SU-DHL-6 (cell line): Measurements from ENCODE around the gene ZNF644.

Experiments used
- EZH2phosphoT487 ChIP-seq: fragments of 200-600 bp; sonication (generic), shearing (Covaris generic); conservative IDR thresholded peaks from 2 replicates; pipeline ENCODE4 v1.6.1; 2018; ENCODE audit warnings: mild to moderate bottlenecking, antibody characterized with exemption, low read length, moderate library complexity, mixed read lengths
- TF ChIP-seq, protein P1 (sequence below): fragments of 200-600 bp; sonication (generic); IDR thresholded peaks from one replicate; pipeline ENCODE4 v1.5.1; 2017; ENCODE audit warnings: antibody characterized with exemption, mild to moderate bottlenecking, low read length, moderate library complexity; ENCODE audit not compliant: insufficient read depth, poor library complexity, severe bottlenecking

- TF ChIP-seq, protein P1, sequence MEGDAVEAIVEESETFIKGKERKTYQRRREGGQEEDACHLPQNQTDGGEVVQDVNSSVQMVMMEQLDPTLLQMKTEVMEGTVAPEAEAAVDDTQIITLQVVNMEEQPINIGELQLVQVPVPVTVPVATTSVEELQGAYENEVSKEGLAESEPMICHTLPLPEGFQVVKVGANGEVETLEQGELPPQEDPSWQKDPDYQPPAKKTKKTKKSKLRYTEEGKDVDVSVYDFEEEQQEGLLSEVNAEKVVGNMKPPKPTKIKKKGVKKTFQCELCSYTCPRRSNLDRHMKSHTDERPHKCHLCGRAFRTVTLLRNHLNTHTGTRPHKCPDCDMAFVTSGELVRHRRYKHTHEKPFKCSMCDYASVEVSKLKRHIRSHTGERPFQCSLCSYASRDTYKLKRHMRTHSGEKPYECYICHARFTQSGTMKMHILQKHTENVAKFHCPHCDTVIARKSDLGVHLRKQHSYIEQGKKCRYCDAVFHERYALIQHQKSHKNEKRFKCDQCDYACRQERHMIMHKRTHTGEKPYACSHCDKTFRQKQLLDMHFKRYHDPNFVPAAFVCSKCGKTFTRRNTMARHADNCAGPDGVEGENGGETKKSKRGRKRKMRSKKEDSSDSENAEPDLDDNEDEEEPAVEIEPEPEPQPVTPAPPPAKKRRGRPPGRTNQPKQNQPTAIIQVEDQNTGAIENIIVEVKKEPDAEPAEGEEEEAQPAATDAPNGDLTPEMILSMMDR: no peak
- no peak for TF ChIP-seq EZH2phosphoT487
Measured at GRCh38 chr1:91005285-91005684, 16.6 kb downstream of the ZNF644 start.
